HG02870 (cell line): ENCODE measurements around the gene IGFN1.

Experiments used
- ATAC-seq: cut with Tn5 transposase; IDR thresholded peaks from one replicate; pipeline ENCODE4 v1.9.1; 2021; ENCODE audit warnings: mild to moderate bottlenecking, moderate library complexity; ENCODE audit not compliant: unreplicated experiment

Gene IGFN1

DNA sequence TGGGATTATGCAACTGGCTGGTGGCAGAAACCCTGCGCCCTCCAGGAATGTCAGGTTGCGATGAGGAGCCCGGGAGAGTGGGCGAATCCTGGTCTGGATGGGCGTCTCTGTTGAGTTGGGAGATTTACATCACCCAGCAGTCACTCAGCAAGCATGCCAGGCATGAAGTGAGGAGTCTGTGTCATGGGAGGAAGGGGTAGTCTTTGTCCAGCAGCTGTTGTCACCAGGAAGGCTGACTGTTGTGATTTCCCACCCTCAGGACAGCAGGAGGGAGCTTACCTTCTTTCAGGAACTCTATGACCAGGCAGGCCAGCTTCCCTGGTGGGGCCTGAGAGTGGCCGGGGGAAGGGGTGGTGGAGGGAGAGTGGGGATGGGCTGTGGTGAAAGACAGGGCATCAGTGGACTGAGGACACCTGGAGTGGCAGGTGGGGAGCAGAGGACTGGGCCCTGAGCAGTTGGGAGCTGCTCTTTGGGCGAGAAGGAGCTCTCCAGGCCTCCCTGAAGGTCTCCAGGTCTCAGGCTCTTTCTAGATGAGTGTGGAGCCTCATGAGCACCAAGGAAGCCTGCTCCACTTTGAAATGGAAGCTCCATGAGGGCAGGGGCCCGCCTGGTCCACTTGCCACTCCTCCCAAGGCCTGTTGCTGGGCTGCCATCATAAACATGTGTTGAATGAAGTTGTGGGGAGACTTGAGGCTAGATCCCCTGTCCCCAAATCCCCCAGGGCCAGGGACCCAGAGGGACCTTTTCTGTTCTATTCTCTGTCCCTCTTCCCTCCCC is 71.3 kb downstream of the IGFN1 start:
- no peak for ATAC-seq

DNA sequence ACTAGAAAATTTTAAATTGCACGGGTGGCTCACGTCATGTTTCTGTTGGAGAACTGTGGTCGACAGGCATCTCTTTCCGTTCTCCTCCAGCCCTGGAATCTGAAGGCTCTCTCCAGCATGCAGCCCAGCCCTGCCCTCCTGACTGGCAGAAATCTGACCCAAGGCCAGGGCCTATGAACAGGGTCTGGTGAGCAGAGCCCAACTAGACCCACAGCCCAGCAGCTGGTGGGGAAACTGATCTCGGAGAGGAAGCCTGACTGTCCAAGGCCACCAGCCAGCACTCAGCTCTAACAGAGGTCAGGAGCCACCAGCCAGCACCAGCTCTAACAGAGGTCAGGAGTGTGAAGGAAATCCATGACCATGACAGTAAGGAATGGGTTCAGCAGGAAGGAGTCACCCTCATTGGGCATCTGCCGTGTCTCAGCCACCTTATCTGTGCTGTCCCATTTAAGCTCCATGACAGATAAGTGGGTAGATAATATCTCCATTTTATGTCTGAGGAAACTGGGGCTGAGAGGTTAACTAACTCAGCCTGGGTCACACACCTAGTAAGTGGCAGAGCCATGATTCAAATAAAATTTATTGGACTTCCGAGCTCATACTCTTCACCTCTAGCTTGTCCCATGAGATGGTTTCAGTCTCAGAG is 72.5 kb downstream of the IGFN1 start:
- ATAC-seq, result no peak

DNA sequence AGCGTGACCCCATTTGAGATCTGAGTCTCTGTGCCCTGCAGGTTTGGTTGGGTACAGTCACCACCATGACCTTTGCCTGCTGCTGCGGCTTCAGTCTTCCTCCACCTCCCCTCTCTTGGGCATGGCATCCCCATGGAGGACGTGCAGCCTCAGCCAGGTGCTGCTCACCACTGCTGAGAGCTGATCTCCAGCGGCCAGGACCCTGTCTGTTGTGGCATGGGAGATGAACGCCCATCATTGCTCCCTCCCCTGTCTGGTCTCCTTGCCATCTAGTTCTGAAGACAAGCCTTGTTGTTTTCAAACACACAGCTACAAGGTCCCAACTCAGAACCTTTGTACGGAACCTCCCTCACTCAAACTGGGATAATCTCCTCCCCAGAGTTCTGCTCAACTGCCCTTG is 73.4 kb downstream of the IGFN1 start:
- no peak for ATAC-seq

DNA sequence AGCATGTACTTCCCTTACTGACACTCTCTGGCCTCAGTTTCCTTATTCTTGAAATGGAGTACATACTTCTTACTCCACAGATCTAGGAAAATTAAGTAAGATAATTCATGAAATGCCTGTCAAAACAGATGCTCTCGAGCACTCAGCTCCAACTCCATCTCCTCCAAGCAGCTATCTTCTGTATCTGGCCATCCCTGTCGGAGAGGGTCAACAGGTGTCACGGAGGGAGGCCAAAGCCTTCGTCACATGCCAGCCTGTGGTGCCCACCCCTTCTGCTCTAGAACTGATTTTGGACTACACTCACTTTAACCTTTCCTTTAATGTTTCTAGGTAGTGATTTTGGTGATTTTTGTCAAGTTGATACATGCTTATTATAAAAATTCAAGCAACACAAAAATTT is 73.9 kb downstream of the IGFN1 start:
- ATAC-seq, result no peak

DNA sequence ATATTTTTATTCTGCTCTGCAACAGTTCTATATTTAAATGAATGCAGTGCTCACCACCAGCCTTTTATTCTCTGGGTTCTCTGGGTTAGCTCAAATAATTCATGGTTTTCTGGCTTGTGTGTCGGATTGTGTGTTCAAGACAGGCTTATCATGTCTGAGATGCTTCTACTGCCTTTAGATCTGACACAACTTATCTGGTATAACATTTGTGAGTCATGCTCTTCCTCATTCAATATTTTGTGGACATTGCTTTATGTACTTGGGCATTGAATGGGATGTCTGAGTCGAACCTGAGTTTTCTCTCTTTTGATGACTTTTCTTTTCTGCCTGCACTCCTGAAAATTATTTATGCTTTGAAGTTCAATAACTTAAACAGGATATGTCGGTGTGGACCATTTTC is 75.1 kb downstream of the IGFN1 start:
- ATAC-seq, result no peak

DNA sequence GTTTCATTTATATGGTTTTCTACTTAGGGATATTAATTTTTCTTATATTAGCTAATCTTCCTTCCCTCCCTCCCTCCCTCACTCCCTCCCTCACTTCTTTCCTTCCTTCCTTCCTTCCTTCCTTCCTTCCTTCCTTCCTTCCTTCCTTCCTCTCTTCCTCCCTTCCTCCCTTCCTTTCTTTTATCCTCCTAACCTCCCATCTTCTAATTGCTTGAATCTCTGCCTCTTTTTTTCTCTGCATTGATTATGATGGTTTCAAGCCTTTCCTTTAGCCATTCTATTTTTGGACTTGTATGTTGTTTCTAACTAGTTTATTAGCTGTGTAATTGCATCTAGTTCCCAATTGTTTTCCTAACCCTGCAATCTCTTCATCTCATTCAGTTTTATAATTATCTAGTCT is 75.7 kb downstream of the IGFN1 start:
- no peak for ATAC-seq

DNA sequence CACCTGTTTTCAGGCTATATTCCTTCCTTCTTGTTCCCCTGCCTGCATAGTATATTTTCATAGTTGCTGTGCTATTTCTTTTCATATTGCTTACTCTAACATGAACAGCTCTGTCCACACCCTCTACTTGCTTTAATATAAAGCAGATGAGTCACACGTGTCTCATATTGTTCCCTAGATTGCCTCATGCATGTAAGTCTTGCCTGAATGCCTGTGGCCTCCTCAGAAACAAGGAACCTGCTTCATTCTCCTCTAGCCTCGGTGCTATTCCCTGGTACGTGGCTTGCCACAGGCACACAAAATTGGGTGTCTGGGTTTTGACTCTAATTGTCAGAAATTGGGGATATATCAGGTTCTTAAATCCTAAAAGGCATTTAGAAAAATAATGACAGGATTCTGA is 76.2 kb downstream of the IGFN1 start:
- no peak for ATAC-seq

DNA sequence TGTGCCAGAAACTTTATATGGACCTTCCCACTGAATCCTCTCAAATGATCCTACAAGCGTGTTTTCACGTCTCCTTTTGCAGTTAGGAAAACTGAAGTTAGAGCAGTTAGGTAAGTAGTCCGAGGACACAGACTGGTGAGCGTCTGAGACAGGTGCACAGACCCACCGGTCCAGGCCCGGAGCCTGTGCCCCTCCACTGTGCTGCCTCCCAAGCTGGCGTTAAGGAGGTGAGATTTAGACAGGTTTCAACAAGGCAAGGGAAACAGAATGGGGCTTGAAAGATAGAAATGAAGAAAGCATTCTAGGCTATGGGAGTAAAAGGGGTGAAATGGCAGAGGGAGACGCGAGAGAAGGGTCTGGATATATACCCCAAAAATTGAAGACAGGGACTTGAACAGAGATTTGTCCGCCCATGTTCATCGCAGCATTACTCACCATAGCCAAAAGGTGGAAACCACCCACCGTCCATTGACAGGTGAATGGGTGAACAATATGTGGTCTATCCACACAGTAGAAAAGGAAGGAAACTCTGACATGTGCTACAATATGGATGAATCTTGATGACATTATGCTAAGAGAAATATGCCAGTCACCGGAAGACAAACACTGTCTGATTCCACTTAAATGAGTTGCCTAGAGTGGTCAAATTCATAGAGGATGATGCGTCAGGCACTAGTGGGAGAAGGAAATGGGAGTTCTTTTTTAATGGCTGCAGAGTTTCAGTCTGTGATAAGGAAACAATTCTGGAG is 77.0 kb downstream of the IGFN1 start:
- no peak for ATAC-seq

DNA sequence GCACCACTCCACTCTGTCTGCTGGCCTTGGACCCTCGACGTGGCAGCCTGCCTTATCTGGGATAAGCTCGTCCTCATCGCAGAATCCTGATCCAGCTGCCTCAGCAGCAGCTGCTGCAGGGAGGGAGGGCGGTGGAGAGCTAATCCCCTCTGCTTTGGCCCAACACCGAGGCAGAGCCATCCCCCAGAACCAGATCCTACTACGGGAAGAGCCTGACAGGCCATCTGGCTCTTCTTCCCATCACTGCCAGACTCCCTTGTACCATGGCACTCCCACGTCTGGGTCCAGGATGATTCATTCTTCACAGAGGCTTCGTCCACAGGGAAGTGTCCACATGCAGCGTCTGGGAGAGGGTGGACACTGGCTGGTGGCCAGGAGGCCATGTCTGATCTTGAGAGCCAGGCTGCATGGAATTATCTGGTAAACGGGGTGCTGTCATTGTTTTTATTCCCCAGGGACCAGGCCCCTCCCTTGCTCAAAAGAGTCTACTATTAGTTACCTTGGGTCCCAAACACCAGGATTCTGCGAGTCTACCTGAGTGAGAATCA is 78.1 kb downstream of the IGFN1 start:
- no peak for ATAC-seq

DNA sequence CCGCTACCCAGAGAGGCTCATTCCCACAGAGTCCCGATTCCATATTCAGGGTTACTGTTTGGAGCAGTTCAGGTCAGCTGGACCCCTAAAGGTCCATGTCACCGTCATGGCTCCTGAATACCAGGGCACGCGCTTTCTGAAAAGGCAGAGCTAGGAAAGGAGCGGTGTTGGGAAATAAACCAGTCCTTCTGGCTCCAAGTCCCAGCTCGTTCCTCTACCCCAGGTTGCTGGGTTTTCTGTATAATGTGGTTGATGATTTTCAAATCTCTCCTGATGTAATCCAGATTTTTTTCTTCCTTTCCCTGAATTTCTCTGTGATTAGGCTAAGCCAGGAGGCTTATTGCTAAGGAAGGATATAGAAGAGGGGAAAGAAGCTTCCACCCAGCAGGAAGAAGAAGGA is 78.7 kb downstream of the IGFN1 start:
- ATAC-seq, result no peak

DNA sequence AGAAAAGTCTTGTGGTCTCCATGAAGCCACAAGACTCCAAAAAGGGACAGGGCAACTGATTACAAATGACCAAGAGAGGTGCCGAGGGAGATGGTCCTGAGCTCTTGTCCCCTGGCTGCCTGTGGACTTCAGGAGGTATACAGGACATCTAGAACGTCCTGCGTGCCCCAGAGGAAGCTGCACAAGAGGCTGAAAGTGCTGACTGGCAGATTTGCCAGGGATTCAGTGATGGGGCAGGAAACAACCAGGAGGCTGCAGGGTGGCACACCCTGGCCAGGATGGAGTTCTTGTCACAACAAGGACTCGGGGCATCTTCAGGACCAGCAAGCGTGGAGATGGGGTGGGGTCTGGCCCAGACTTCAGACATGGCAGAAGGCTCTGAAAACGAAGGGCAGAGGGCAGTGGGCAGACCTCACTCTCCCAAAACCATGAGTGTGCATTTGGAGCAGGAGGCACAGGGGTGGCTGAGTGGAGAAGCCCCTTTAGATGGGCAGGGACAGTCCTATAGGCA is 79.3 kb downstream of the IGFN1 start:
- ATAC-seq, result no peak

DNA sequence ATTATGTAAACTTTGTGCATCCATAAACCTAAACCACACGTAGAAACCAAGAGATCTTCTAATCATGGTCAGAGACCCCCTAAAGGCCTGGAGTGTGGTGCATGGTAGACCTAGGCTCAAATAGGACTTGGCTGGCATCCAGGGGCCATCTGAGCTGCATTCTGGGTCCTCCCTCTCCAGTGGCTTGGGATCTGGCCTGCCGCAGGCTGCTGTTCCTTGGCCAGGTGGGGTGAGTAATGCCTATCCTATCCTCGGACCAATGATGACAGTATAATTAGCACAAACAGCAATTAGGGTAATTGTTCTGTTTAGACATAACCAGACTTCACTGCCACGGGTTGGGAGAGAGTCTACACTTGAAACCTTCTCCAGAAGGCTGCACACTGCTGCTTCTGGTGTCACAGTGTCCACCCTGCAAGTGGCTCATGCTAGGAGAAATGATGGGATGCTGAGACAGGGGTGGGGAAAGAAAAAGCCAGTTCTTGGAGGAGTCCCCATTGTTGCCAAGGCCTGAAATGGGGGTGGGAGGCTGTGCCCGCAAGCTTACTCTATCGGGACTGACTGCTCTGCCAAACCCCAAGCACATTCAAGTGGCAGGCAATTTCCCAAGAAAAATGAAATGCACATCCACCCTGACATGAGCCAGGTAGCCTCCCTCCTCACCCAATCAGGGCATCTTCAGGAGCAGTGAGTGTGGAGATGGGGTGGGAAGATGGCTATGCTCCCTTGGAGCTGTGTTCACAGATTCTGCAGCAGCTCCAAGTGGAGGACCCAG is 80.2 kb downstream of the IGFN1 start:
- no peak for ATAC-seq

DNA sequence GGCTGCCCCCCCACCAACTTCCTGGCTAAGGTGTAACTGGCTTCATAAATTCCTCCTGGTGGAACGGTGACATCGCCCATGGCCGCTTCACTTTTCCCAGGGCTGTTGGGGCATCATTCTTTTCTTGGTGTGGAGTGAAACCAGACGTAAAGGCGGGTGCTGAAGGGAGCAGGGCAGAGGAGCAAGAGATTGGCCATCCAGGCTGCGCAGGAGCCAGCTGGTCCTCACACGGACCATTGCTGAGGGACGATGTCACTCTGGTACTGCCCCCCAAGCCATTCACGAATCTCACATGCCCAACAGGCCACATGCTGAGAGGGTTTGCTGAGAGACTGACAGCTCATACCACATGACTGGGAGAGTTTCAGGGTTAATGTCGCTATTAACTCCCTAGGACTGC is 82.2 kb downstream of the IGFN1 start:
- no peak for ATAC-seq

DNA sequence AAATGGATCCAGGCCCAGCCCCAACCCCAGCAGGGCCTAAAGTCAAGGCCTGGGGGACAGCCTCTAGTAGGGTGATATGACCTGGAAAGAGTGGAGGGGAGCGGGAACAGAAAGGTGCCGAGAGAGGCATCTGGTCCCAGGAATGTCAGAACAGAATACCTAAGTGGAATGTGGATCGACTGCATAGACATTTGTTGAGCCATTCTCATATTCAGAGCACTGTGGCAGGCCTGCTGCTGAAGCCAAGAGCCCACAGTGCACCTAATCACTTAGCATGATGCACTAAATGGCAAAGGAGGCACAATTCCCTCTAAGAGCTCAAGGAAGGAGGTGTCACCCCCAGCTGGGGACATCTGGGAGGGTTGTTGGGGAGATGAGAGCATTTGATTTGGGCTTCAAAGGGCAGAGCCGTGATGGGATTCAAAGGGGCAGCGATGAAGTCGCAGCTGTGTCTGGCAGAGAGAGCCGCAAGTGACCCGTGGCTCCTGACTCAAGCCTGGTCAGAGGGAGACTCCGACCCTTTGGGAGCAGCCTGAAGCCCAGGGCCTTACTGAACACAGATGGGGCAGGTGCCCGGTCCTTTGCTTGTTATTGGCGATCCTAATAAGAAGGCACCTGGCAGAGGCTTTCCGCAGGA is 84.1 kb downstream of the IGFN1 start:
- ATAC-seq, result no peak

DNA sequence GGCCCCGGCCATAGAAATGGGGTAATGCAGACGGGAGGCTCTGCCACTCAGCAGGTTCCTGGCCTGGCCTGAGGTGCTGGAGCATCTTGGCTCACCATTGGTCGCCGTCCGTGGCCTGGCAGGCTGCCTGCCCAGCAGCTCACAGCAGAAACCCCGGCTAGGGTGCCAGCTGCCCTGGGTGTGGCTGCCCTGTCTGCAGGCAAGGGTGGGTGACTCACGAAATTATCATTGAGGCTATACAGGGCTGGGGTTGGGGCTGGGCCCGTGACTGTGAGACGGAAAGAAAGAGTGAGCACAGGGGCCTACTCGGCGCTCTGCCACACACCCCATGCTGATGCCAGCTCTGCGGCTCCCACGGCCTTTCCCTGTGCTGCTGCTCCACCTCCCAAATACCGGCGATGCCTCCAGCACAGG is 84.6 kb downstream of the IGFN1 start:
- ATAC-seq, result no peak

DNA sequence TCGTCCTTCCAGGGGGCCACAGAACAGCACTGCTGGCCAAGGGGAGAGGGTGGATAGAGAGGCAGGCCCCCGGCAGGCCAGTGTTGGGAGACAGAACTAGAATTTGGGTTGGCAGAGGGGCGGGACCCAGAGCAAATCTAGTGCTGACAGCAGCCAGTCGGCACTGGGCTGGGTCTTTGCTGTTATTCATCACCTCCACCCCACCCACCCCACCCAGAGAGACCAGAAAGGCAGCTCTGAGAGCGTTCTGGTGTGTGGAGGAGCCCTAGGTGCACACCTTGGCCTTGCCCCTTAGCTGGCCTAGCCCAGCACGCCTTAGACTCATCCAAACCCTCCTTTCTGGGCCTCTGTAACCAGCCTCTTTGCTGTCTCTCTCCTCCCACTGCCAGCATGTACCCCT is 86.3 kb downstream of the IGFN1 start:
- no peak for ATAC-seq

DNA sequence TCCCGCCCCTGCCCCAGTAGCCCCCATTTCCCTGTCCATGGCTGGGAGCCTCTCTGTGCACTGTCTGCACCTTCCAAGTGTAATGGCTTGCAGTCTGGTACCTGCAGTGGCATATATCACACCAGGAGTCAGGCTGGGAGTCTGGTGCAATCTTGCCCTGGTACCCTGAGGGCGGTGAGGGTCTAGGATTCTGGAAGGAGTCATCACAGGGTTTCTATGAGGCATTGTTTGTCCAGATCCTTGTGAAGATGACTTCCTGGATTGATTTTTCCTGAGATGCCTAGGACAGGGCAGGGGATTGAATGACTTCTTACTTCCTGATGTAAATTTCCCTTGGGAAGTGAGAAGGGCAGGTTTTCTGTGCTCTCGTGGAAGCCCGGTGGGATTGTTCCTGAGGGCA is 86.8 kb downstream of the IGFN1 start:
- no peak for ATAC-seq
